Measurements from ENCODE around the gene TNPO2.
"Not testable (repeated sequence)": the region's sequence is repeated elsewhere in the genome, so short reads cannot be mapped to it uniquely, and the experiment has no call there.

- not testable (repeated sequence) for TF ChIP-seq SUZ12 (IDR thresholded peaks at IDR 0.05; ENCODE audit: low read depth, low read length); CTCF (CRISPR knock-in tag; IDR thresholded peaks at IDR 0.05); CCAR2 (optimal IDR thresholded peaks at IDR 0.05; ENCODE audit: low read depth, low read length); POLR2AphosphoS5 (IDR thresholded peaks at IDR 0.05; ENCODE audit: low read depth, low read length); ZSCAN20 (CRISPR knock-in tag; IDR thresholded peaks at IDR 0.05; ENCODE audit: borderline replicate concordance); GZF1 (CRISPR knock-in tag; IDR thresholded peaks at IDR 0.05); NR2F6 (IDR thresholded peaks at IDR 0.05); NR2F6 (CRISPR knock-in tag; IDR thresholded peaks at IDR 0.05); MAX (IDR thresholded peaks at IDR 0.05); JARID2 (CRISPR knock-in tag; IDR thresholded peaks at IDR 0.05; ENCODE audit: insufficient replicate concordance); HDAC1 (CRISPR knock-in tag; IDR thresholded peaks at IDR 0.05); EZH2 (conservative IDR thresholded peaks at IDR 0.05; ENCODE audit: low read depth, low read length); YEATS2 (CRISPR knock-in tag; IDR thresholded peaks at IDR 0.05; ENCODE audit: borderline replicate concordance); PLSCR1 (CRISPR knock-in tag; IDR thresholded peaks at IDR 0.05; ENCODE audit: borderline replicate concordance)
Measured at GRCh38 chr19:12697425-12697824, 26.3 kb downstream of the TNPO2 start.
